Activated naive CD4-positive, alpha-beta T cell treated with anti-CD3 and anti-CD28 coated beads, Interleukin-2, amount 50 U/mL, for 24 hours (primary cell): ENCODE data around the gene WDR88.
"Not testable (repeated sequence)": the region's sequence is repeated elsewhere in the genome, so short reads cannot be mapped to it uniquely, and the experiment has no call there.

Source experiments
- H3K27ac Mint-ChIP-seq: one replicate; pipeline ENCODE4 v1.8.0; 2021; ENCODE audit warnings: mild to moderate bottlenecking, mixed read lengths
- H3K27me3 Mint-ChIP-seq: one replicate; pipeline ENCODE4 v1.8.0; 2021; ENCODE audit warnings: mixed read lengths
- H3K36me3 Mint-ChIP-seq: one replicate; pipeline ENCODE4 v1.8.0; 2021; ENCODE audit warnings: mixed read lengths
- H3K4me1 Mint-ChIP-seq: one replicate; pipeline ENCODE4 v1.8.0; 2021; ENCODE audit warnings: mixed read lengths
- H3K4me3 Mint-ChIP-seq: one replicate; pipeline ENCODE4 v1.8.0; 2021; ENCODE audit warnings: mild to moderate bottlenecking, mixed read lengths
- H3K9me3 Mint-ChIP-seq: one replicate; pipeline ENCODE4 v1.8.0; 2021; ENCODE audit warnings: mixed read lengths

WDR88 gene

GRCh38 chr19:33221638-33222037, 89.7 kb downstream of the WDR88 start:
- Mint-ChIP-seq H3K4me3 (no peak overlapping the region), H3K4me1 (peaks cover 11% of the 10 kb centered on the region), H3K27ac (no peak overlapping the region), H3K9me3 (no peaks in the 10 kb centered on the region), H3K27me3 (peaks cover 18% of the 10 kb centered on the region), H3K36me3 (no peaks in the 10 kb centered on the region)

DNA sequence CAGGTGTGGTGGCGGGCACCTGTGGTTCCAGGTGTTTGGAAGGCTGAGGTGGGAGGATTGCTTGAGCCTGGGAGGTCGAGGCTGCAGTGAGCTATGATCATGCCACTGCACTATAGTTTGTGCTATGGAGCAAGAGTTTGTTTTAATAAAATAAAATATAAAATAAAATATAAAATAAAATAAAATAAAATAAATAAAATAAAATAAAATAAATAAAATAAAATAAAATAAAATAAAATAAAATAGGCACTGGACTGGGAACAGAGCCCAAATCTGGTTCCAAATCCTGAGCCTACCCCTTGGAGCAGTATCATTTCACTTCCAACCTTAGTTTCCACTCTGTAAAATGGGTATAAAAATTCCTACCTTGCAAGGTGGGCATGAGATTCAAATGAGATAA, 90.3 kb downstream of the WDR88 start:
- Mint-ChIP-seq H3K27me3 (peaks cover 19% of the 10 kb centered on the region), H3K4me1 (peaks cover 11% of the 10 kb centered on the region)
- not testable (repeated sequence) for H3K27ac Mint-ChIP-seq, H3K4me3 Mint-ChIP-seq, H3K36me3 Mint-ChIP-seq, H3K9me3 Mint-ChIP-seq

- Mint-ChIP-seq H3K36me3 (peaks cover 11% of the 10 kb centered on the region), H3K9me3 (peaks cover 13% of the 10 kb centered on the region), H3K27ac (no peak overlapping the region), H3K4me3 (peak overlapping the region; percentile 63), H3K27me3 (peaks cover 37% of the 10 kb centered on the region), H3K4me1 (peaks cover 11% of the 10 kb centered on the region)
These were observed 93.0 kb downstream of the WDR88 start for GRCh38 chr19:33224694-33225457.
